ENCODE measurements around the gene SLTM. TPM values are rescaled to one million over a fixed set of nuclear protein-coding genes. Genes with fewer than 3 reads are reported as not detected.

Gene SLTM
- polyA plus RNA-seq, 1 of the 3 experiments (the other 2 are of a cell fraction) = 54.3 TPM

DNA sequence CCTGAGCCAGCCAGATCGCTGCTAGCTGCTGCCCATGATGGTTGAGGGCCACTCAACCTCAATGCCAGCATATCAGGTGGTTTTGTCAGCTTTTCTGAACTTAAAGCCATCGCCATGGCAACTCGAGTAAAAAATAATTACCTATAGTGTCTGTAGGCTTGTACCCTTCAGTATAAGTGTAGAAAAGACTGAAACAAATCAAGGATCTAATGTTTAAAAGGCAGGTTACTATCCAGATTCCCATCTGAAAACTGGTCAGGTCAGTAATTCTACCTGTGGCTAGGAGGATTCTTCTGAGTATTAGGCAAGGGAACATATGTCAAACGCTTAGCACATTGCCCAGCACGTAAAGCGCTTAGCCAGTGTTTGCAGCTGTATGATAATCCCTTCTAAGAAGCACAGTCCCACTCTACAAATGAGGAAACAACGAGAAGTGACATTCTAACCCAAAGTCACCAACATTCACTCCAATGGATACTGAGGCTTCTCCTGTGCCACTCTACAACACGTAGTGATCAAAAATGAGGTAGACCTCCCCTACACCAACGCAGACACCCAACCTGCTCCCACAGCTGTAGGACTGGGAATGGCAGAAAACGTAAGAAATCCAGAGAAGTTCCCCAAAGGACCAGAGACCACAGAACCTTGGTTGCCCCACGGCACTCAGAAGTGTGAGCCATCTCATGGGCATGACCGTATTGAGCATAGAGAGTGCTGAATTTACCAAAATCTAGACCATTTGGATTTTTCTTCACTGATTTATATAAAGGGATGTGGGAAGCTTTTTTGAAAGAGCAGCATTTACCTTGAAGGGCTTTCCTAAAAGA, 55.3 kb downstream of the SLTM start:
- Histone ChIP-seq H3K4me3 (ENCODE audit: low read depth in 2 of 2, low read length in 1 of 2) (no peak overlapping the region), H3K27me3 (ENCODE audit: insufficient read depth) (no peaks in the 10 kb centered on the region), H3K9me2 (no peaks in the 10 kb centered on the region), H3K27ac (ENCODE audit: low read depth in 2 of 2, low read length in 1 of 2) (no peak overlapping the region), H3K36me3 (replicated peaks in 1 of 2; ENCODE audit: control insufficient read depth in 1 of 2, insufficient read depth in 2 of 2, low read length in 1 of 2) (peaks cover 36 to 50% of the 10 kb centered on the region in 2 experiments), H3K9me3 (no peaks in the 10 kb centered on the region), H3K4me2 (no peak overlapping the region), H3K4me1 (ENCODE audit: control insufficient read depth in 1 of 2, insufficient read depth in 2 of 2, low read depth in 1 of 2, low read length in 1 of 2) (no peaks in the 10 kb centered on the region), H3F3A (replicated peaks; ENCODE audit: insufficient read depth) (peaks cover 16% of the 10 kb centered on the region), H3K79me2 (ENCODE audit: insufficient read depth) (no peaks in the 10 kb centered on the region), H4K20me1 (ENCODE audit: insufficient read depth) (no peaks in the 10 kb centered on the region), H2AFZ (ENCODE audit: low read depth) (no peak overlapping the region), H3K9ac (no peak overlapping the region)
- POLR2A ChIA-PET = no interaction called here
- TF ChIP-seq TAF1 (IDR thresholded peaks at IDR 0.05; ENCODE audit: borderline replicate concordance, low read depth, low read length) = no peak
- TF ChIP-seq EZH2phosphoT487 (IDR thresholded peaks at IDR 0.05; ENCODE audit: borderline replicate concordance, low read depth) = no peak
- TF ChIP-seq, protein P1, sequence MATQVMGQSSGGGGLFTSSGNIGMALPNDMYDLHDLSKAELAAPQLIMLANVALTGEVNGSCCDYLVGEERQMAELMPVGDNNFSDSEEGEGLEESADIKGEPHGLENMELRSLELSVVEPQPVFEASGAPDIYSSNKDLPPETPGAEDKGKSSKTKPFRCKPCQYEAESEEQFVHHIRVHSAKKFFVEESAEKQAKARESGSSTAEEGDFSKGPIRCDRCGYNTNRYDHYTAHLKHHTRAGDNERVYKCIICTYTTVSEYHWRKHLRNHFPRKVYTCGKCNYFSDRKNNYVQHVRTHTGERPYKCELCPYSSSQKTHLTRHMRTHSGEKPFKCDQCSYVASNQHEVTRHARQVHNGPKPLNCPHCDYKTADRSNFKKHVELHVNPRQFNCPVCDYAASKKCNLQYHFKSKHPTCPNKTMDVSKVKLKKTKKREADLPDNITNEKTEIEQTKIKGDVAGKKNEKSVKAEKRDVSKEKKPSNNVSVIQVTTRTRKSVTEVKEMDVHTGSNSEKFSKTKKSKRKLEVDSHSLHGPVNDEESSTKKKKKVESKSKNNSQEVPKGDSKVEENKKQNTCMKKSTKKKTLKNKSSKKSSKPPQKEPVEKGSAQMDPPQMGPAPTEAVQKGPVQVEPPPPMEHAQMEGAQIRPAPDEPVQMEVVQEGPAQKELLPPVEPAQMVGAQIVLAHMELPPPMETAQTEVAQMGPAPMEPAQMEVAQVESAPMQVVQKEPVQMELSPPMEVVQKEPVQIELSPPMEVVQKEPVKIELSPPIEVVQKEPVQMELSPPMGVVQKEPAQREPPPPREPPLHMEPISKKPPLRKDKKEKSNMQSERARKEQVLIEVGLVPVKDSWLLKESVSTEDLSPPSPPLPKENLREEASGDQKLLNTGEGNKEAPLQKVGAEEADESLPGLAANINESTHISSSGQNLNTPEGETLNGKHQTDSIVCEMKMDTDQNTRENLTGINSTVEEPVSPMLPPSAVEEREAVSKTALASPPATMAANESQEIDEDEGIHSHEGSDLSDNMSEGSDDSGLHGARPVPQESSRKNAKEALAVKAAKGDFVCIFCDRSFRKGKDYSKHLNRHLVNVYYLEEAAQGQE (IDR thresholded peaks at IDR 0.05; ENCODE audit: low read depth, low read length) = no peak
- TF ChIP-seq FOSL2 (IDR thresholded peaks at IDR 0.05; ENCODE audit: borderline replicate concordance, low read depth) = no peak
- TF ChIP-seq EP300 (IDR thresholded peaks at IDR 0.05; ENCODE audit: borderline replicate concordance in 1 of 2, low read depth in 1 of 2, low read length in 1 of 2) = no peak
- TF ChIP-seq USF2 (IDR thresholded peaks at IDR 0.05; ENCODE audit: borderline replicate concordance, low read depth, low read length) = no peak
- TF ChIP-seq ZBTB33 (IDR thresholded peaks at IDR 0.05; ENCODE audit: borderline replicate concordance, low read depth) = no peak
- WGBS (ENCODE audit: low lambda C conversion rate) = 99% methylated on average over 12 of the region's 12 CpGs
- no peak for DNase-seq
- CTCF ChIA-PET = no interaction called here
